ENCODE data around the gene SLFN14. TPM values are rescaled to one million over a fixed set of nuclear protein-coding genes. Genes with fewer than 3 reads are reported as not detected.

Gene SLFN14
- total RNA-seq, 1 experiment from 2014 or later, result not detected

DNA sequence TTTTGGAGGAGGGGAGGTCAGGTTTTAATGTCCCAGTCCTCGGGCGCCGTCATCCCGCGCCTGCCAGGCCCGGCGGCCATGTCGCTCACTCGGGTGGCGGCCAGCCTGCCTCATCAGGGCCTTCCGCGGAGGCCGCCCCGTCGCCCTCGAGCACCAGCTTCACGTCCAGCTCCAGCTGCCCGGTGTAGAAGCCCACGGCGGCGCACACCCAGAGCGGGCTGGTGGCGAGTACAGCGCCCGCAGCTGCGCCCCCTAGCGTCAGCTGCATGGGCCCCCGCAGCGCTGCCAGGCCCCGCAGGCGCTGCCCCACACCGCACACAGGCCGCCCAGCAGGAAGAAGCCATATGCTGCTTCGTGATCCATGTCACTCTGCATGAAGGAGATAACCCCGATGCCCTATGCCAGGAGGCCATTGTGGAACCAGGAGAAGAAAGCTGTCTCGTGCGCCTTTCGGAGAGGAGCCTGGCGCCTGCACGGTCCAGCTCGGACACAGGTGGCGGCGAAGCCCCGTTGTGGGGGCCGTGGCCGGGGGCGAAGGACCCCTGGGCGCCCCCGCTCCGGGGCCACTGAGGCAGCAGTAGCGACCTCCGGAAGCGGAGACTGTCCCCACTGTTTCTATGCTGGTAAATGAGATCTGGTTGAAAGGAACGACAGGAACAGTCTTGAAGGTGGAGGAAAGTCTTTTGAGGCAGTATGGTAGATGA lies 36.1 kb upstream of the SLFN14 start:
- no peak overlapping the region for H2AFZ ChIP-seq
- H3K27ac ChIP-seq, result no peak overlapping the region
- BruUV-seq (replicated peaks), result no TSS peak
- H3F3A ChIP-seq (ENCODE audit: insufficient read depth, low read depth), result no peaks in the 10 kb centered on the region
- H3K79me2 ChIP-seq (ENCODE audit: low read depth), result peaks cover 13% of the 10 kb centered on the region
- no peaks in the 10 kb centered on the region for H3K9me2 ChIP-seq (ENCODE audit: insufficient read depth)
- no peaks in the 10 kb centered on the region for H3K27me3 ChIP-seq (ENCODE audit: insufficient read depth, low read depth)
- peaks cover 24% of the 10 kb centered on the region for H4K20me1 ChIP-seq (ENCODE audit: insufficient read depth)
- POLR2A ChIA-PET (ENCODE audit: unreplicated experiment), result interaction anchor here (0.6 kb wide), 1 partner anchor 10 kb away, joined by 3 read pairs; the partner anchor contains the start of gene AP2B1
- peaks cover 32% of the 10 kb centered on the region for H3K36me3 ChIP-seq (ENCODE audit: low read depth)
- no peaks in the 10 kb centered on the region for H3K9me3 ChIP-seq (ENCODE audit: insufficient read depth, low read depth)
- H3K4me3 ChIP-seq, result no peak overlapping the region
- H3K4me1 ChIP-seq (replicated peaks; ENCODE audit: insufficient read depth), result no peaks in the 10 kb centered on the region
- H3K4me2 ChIP-seq, result no peak overlapping the region
- no peak for TF ChIP-seq EZH2 (IDR thresholded peaks at IDR 0.05; ENCODE audit: low read depth)
- no peak for TF ChIP-seq CTCF (conservative IDR thresholded peaks at IDR 0.05)
- DNase-seq, result no peak
- intact Hi-C loops (cut with micrococcal nuclease; ENCODE audit: unreplicated experiment), result no loop called here
- CTCF ChIA-PET, result no interaction called here

GRCh38 chr17:35596072-35596471 lies 35.5 kb upstream of the SLFN14 start:
- DNase-seq, result no peak
- CTCF ChIA-PET, result no interaction called here
- Histone ChIP-seq H3K27ac (no peak overlapping the region), H3K79me2 (ENCODE audit: low read depth) (peaks cover 19% of the 10 kb centered on the region), H4K20me1 (ENCODE audit: insufficient read depth) (peaks cover 20% of the 10 kb centered on the region), H2AFZ (no peak overlapping the region), H3K4me3 (no peak overlapping the region), H3K4me2 (no peak overlapping the region), H3K36me3 (ENCODE audit: low read depth) (peaks cover 32% of the 10 kb centered on the region), H3K27me3 (ENCODE audit: insufficient read depth, low read depth) (no peaks in the 10 kb centered on the region), H3K9me2 (ENCODE audit: insufficient read depth) (no peaks in the 10 kb centered on the region), H3K4me1 (replicated peaks; ENCODE audit: insufficient read depth) (no peaks in the 10 kb centered on the region), H3F3A (ENCODE audit: insufficient read depth, low read depth) (no peaks in the 10 kb centered on the region), H3K9me3 (ENCODE audit: insufficient read depth, low read depth) (no peaks in the 10 kb centered on the region)
- TF ChIP-seq CTCF (conservative IDR thresholded peaks at IDR 0.05) (no peak), EZH2 (IDR thresholded peaks at IDR 0.05; ENCODE audit: low read depth) (no peak)
- no TSS peak for BruUV-seq (replicated peaks)
- POLR2A ChIA-PET (ENCODE audit: unreplicated experiment), result no interaction called here
- intact Hi-C loops (cut with micrococcal nuclease; ENCODE audit: unreplicated experiment), result no loop called here

- Histone ChIP-seq H3K9me2 (ENCODE audit: insufficient read depth) (no peaks in the 10 kb centered on the region), H2AFZ (no peak overlapping the region), H3K36me3 (ENCODE audit: low read depth) (no peaks in the 10 kb centered on the region), H3K79me2 (ENCODE audit: low read depth) (peaks cover 54% of the 10 kb centered on the region), H3K27me3 (ENCODE audit: insufficient read depth, low read depth) (no peaks in the 10 kb centered on the region), H3K4me2 (peak overlapping the region; percentile 90), H3K27ac (peak overlapping the region; percentile 92), H3F3A (ENCODE audit: insufficient read depth, low read depth) (peaks cover 23% of the 10 kb centered on the region), H4K20me1 (ENCODE audit: insufficient read depth) (peaks cover 20% of the 10 kb centered on the region), H3K4me1 (replicated peaks; ENCODE audit: insufficient read depth) (peaks cover 16% of the 10 kb centered on the region), H3K9me3 (ENCODE audit: insufficient read depth, low read depth) (no peaks in the 10 kb centered on the region), H3K4me3 (peak overlapping the region; percentile 97)
- TF ChIP-seq CTCF (conservative IDR thresholded peaks at IDR 0.05) (no peak), EZH2 (IDR thresholded peaks at IDR 0.05; ENCODE audit: low read depth) (no peak)
- POLR2A ChIA-PET (ENCODE audit: unreplicated experiment), result no interaction called here
- BruUV-seq (replicated peaks), result no TSS peak
- peak; percentile 22 to 99 for DNase-seq
- intact Hi-C loops (cut with micrococcal nuclease; ENCODE audit: unreplicated experiment), result no loop called here
- CTCF ChIA-PET, result no interaction called here
Measured at GRCh38 chr17:35588196-35588920, 27.7 kb upstream of the SLFN14 start.
